Measurements from ENCODE around the gene CCDC9B. TPM values are rescaled to one million over a fixed set of nuclear protein-coding genes. Genes with fewer than 3 reads are reported as not detected.

Gene CCDC9B
- total RNA-seq, 4 donors from 2014 or later, result 0.65 to 5.3 (median 3.0) TPM

- no peak for TF ChIP-seq CTCF (IDR thresholded peaks at IDR 0.05; ENCODE audit: low read depth)
These were observed 28.2 kb upstream of the CCDC9B start for GRCh38 chr15:40368719-40369473.

- TF ChIP-seq CTCF (IDR thresholded peaks at IDR 0.05; ENCODE audit: low read depth), result no peak
These were observed 27.2 kb upstream of the CCDC9B start for GRCh38 chr15:40367686-40368611.

- no peak for TF ChIP-seq CTCF (IDR thresholded peaks at IDR 0.05; ENCODE audit: low read depth)
These were observed 26.6 kb upstream of the CCDC9B start for GRCh38 chr15:40367371-40367685.

- TF ChIP-seq CTCF (IDR thresholded peaks at IDR 0.05; ENCODE audit: low read depth), result no peak
These were observed 26.0 kb upstream of the CCDC9B start for GRCh38 chr15:40366457-40367370.

GRCh38 chr15:40365624-40366456 lies 25.1 kb upstream of the CCDC9B start:
- TF ChIP-seq CTCF (IDR thresholded peaks at IDR 0.05; ENCODE audit: low read depth), result no peak

- TF ChIP-seq CTCF (IDR thresholded peaks at IDR 0.05; ENCODE audit: low read depth), result no peak
These were observed 24.3 kb upstream of the CCDC9B start for GRCh38 chr15:40365016-40365415.

Data from subcutaneous adipose tissue (tissue), 4 donors.